GM10266 (cell line): ENCODE measurements around the gene DECR2.

ENCODE experiments used
- DNase-seq: peaks from one replicate; pipeline ENCODE4 v3.0.0; 2012; ENCODE audit errors: extremely low spot score
- TF ChIP-seq, protein P1 (sequence below): IDR thresholded peaks from 2 replicates; pipeline ENCODE4 v1.5.1; 2012; ENCODE audit warnings: mild to moderate bottlenecking, low read depth; ENCODE audit not compliant: control insufficient read depth, insufficient read depth; ENCODE audit errors: missing control alignments

DECR2 gene

DNA sequence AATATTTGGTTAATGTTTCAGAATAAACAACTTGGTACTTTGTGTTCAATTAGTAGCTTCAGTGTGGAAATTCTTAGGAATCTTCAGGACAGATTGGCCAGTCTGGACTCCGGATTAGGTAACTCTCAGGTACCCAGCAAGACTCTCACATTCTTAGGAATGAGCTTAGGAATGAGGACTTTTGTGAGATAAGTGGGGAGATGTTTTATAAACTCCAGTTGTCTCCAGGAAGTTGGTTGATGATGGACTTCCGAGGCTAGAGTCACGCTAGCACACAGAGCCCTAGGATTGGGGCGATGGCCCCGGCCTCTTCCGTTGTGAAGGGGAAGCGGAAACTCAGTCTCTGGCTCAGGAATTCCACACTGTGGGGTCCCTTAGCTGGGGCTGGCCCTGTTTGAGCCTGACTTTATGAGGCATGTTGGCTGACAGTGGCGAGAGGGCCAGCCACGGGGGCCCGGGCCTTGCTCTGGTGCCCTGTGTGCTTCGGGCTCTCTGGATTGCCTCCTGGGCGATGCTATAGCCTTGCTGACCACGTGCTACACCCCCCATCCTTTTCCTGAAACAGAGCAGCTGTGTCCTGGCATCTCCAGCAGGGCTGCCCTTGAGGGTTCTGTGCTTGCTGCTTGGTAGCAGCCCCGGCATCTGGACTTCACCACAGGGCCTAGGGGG lies 56.2 kb downstream of the DECR2 start:
- DNase-seq, result no peak
- TF ChIP-seq, protein P1, sequence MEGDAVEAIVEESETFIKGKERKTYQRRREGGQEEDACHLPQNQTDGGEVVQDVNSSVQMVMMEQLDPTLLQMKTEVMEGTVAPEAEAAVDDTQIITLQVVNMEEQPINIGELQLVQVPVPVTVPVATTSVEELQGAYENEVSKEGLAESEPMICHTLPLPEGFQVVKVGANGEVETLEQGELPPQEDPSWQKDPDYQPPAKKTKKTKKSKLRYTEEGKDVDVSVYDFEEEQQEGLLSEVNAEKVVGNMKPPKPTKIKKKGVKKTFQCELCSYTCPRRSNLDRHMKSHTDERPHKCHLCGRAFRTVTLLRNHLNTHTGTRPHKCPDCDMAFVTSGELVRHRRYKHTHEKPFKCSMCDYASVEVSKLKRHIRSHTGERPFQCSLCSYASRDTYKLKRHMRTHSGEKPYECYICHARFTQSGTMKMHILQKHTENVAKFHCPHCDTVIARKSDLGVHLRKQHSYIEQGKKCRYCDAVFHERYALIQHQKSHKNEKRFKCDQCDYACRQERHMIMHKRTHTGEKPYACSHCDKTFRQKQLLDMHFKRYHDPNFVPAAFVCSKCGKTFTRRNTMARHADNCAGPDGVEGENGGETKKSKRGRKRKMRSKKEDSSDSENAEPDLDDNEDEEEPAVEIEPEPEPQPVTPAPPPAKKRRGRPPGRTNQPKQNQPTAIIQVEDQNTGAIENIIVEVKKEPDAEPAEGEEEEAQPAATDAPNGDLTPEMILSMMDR, result no peak

DNA sequence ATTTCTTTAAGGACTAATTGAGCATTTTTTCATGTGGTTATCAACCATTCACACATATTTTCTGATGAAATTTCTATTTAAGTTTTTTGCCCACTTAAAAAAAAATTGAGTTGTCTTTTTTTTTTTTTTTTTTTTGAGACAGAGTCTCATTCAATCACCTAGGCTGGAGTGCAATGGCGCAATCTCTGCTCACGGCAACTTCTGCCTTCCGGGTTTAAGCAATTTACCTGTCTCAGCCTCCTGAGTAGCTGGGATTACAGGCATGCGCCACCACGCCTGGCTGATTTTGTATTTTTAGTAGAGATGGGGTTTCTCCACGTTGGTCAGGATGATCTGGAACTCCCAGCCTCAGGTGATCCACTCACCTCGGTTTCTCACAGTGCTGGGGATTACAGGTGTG lies 58.1 kb downstream of the DECR2 start:
- TF ChIP-seq, protein P1, result no peak

DNA sequence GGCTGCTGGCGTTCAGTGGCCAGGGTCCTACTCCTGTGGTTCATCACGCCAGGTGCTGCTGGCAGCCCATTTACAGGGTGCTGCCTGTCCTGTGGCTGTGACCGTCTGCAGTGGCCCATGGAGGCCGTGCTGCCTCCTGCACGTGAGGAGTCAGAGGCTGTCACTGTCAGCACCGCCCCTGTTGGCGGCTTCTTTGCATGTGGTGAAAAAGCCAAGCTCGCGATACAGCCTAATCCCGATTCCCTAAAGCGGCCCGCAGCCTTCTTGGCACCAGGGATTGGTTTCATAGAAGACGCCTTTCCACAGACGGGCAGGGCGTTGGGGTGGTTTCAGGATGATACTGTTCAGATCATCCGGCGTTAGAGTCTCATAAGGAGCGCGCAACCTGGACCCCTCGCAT lies 59.1 kb downstream of the DECR2 start:
- no peak for DNase-seq
- TF ChIP-seq, protein P1, result no peak

More for the DNA sequence above, 58.1 kb downstream of the DECR2 start:
- DNase-seq, result no peak
